Breast epithelium (tissue), 4 donors: ENCODE measurements around the gene KLHL29. TPM values are rescaled to one million over a fixed set of nuclear protein-coding genes. Genes with fewer than 3 reads are reported as not detected.

ENCODE experiments used
- DNase-seq, 2 donors: peaks; one replicate each; pipeline ENCODE4 v3.0.0-alpha.2; 2019; ENCODE audit warnings: low spot score in 2 of 2
- H3K27ac ChIP-seq, 2 donors: fragments of 200-600 bp; sonication (generic) in 1 of 2; one replicate each; pipeline ENCODE4 v1.5.1; 2016 to 2019; ENCODE audit warnings: mild to moderate bottlenecking in 1 of 2
- H3K27me3 ChIP-seq, 2 donors: fragments of 200-600 bp; sonication (generic) in 1 of 2; one replicate each; pipeline versions ENCODE4 v1.5.1 to v1.6.0; 2017 to 2019; ENCODE audit warnings: control low read depth in 1 of 2, mild to moderate bottlenecking in 1 of 2
- H3K36me3 ChIP-seq: fragments of 200-600 bp; one replicate; pipeline ENCODE4 v1.5.1; 2019
- H3K4me1 ChIP-seq, 2 donors: fragments of 200-600 bp; sonication (generic); one replicate each; pipeline ENCODE4 v1.5.1; 2016 to 2019; ENCODE audit warnings: control low read depth in 1 of 2
- H3K4me3 ChIP-seq, 3 donors: fragments of 200-600 bp; sonication (generic); 1 replicate in 2 of 3; 2 replicates in 1 of 3; pipeline ENCODE4 v1.5.1; 2016 to 2019; ENCODE audit warnings: mild to moderate bottlenecking in 3 of 3, moderate library complexity in 2 of 3
- H3K9me3 ChIP-seq, 2 donors: fragments of 200-600 bp; sonication (generic) in 1 of 2; one replicate each; pipeline ENCODE4 v1.5.1; 2016 to 2019; ENCODE audit warnings: control low read depth in 1 of 2
- POLR2A ChIP-seq: fragments of 450-650 bp; IDR thresholded peaks from one replicate; pipeline ENCODE4 v1.6.1; 2016; ENCODE audit warnings: antibody characterized with exemption, mild to moderate bottlenecking, moderate library complexity
- POLR2AphosphoS5 ChIP-seq, 3 donors: sonication (generic); formaldehyde crosslinking; IDR thresholded peaks; one replicate each; pipeline ENCODE4 v1.6.1; 2017; ENCODE audit warnings: antibody characterized with exemption in 3 of 3
- intact Hi-C: fragments of 100-400 bp; cut with DNase I; formaldehyde crosslinking; loops from one replicate; pipeline ENCODE4 v1.15.1; 2023; ENCODE audit warnings: low total_unique reads
- total RNA-seq, 3 donors: library from RNA; depleted of rRNA; stranded (reverse); fragments of >200 nt; gene quantifications; one replicate each; pipeline ENCODE4 v1.1.0, GENCODE V29; 2016
- TF ChIP-seq, protein P1 (sequence below), 3 donors: fragments of 450-650 bp; IDR thresholded peaks; one replicate each; pipeline ENCODE4 v1.5.1; 2016 to 2017; ENCODE audit warnings: antibody characterized with exemption in 3 of 3, mild to moderate bottlenecking in 3 of 3, moderate library complexity in 3 of 3

The KLHL29 gene
- total RNA-seq, 3 donors from 2014 or later = 4.5 to 20.9 (median 14.7) TPM

- Histone ChIP-seq H3K4me1 (peaks cover 0 to 3% of the 10 kb centered on the region in 2 donors), H3K4me3 (no peak overlapping the region), H3K9me3 (no peaks in the 10 kb centered on the region), H3K36me3 (no peaks in the 10 kb centered on the region), H3K27me3 (no peaks in the 10 kb centered on the region), H3K27ac (no peak overlapping the region)
- no peak for DNase-seq
- intact Hi-C loops = no loop called here
- TF ChIP-seq POLR2AphosphoS5 (IDR thresholded peaks at IDR 0.05) (no peak), POLR2A (no peak)
- TF ChIP-seq, protein P1, sequence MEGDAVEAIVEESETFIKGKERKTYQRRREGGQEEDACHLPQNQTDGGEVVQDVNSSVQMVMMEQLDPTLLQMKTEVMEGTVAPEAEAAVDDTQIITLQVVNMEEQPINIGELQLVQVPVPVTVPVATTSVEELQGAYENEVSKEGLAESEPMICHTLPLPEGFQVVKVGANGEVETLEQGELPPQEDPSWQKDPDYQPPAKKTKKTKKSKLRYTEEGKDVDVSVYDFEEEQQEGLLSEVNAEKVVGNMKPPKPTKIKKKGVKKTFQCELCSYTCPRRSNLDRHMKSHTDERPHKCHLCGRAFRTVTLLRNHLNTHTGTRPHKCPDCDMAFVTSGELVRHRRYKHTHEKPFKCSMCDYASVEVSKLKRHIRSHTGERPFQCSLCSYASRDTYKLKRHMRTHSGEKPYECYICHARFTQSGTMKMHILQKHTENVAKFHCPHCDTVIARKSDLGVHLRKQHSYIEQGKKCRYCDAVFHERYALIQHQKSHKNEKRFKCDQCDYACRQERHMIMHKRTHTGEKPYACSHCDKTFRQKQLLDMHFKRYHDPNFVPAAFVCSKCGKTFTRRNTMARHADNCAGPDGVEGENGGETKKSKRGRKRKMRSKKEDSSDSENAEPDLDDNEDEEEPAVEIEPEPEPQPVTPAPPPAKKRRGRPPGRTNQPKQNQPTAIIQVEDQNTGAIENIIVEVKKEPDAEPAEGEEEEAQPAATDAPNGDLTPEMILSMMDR (IDR thresholded peaks at IDR 0.05) = no peak
Measured at GRCh38 chr2:23492337-23492675, 107.3 kb downstream of the KLHL29 start.

- no peaks in the 10 kb centered on the region for H3K9me3 ChIP-seq
- intact Hi-C loops = no loop called here
- H3K27ac ChIP-seq = peak overlapping the region in 1 of 2 donors; percentile 38
- no peaks in the 10 kb centered on the region for H3K27me3 ChIP-seq
- TF ChIP-seq POLR2AphosphoS5 (IDR thresholded peaks at IDR 0.05) = no peak
- TF ChIP-seq, protein P1 (IDR thresholded peaks at IDR 0.05) = no peak
- TF ChIP-seq POLR2A = no peak
- H3K4me1 ChIP-seq = peaks cover 0 to 7% of the 10 kb centered on the region in 2 donors
- no peak overlapping the region for H3K4me3 ChIP-seq
- H3K36me3 ChIP-seq = no peaks in the 10 kb centered on the region
- peak in 1 of 2 donors; percentile 75 for DNase-seq
Measured at GRCh38 chr2:23492921-23493320, 107.9 kb downstream of the KLHL29 start.

GRCh38 chr2:23493846-23494245 is 108.9 kb downstream of the KLHL29 start:
- TF ChIP-seq POLR2AphosphoS5 (IDR thresholded peaks at IDR 0.05) (no peak), POLR2A (no peak)
- TF ChIP-seq, protein P1 (IDR thresholded peaks at IDR 0.05) = no peak
- intact Hi-C loops = no loop called here
- H3K4me1 ChIP-seq = peaks cover 0 to 11% of the 10 kb centered on the region in 2 donors

GRCh38 chr2:23494286-23494685 is 109.3 kb downstream of the KLHL29 start:
- H3K9me3 ChIP-seq = no peaks in the 10 kb centered on the region
- no peak overlapping the region for H3K4me3 ChIP-seq
- no peaks in the 10 kb centered on the region for H3K27me3 ChIP-seq
- DNase-seq = no peak
- TF ChIP-seq POLR2AphosphoS5 (IDR thresholded peaks at IDR 0.05) (no peak), POLR2A (no peak)
- TF ChIP-seq, protein P1 (IDR thresholded peaks at IDR 0.05) = no peak
- no peak overlapping the region for H3K27ac ChIP-seq
- intact Hi-C loops = no loop called here
- H3K36me3 ChIP-seq = no peaks in the 10 kb centered on the region
- peaks cover 0 to 14% of the 10 kb centered on the region in 2 donors for H3K4me1 ChIP-seq

More at GRCh38 chr2:23493846-23494245, 108.9 kb downstream of the KLHL29 start:
- no peak overlapping the region for H3K27ac ChIP-seq
- H3K27me3 ChIP-seq = no peaks in the 10 kb centered on the region
- H3K36me3 ChIP-seq = no peaks in the 10 kb centered on the region
- H3K9me3 ChIP-seq = no peaks in the 10 kb centered on the region
- no peak overlapping the region for H3K4me3 ChIP-seq
- DNase-seq = no peak

GRCh38 chr2:23495661-23496114 is 110.7 kb downstream of the KLHL29 start:
- Histone ChIP-seq H3K4me3 (no peak overlapping the region), H3K27ac (no peak overlapping the region), H3K9me3 (no peaks in the 10 kb centered on the region), H3K27me3 (no peaks in the 10 kb centered on the region), H3K4me1 (peaks cover 0 to 14% of the 10 kb centered on the region in 2 donors), H3K36me3 (no peaks in the 10 kb centered on the region)
- intact Hi-C loops = no loop called here
- no peak for DNase-seq
- TF ChIP-seq, protein P1 (IDR thresholded peaks at IDR 0.05) = no peak
- no peak for TF ChIP-seq POLR2A
- TF ChIP-seq POLR2AphosphoS5 (IDR thresholded peaks at IDR 0.05) = no peak
